Adrenal gland (tissue), 12 donors: Measurements from ENCODE around the gene PREPL. TPM values are rescaled to one million over a fixed set of nuclear protein-coding genes. Genes with fewer than 3 reads are reported as not detected.
"Not testable (repeated sequence)": the region's sequence is repeated elsewhere in the genome, so short reads cannot be mapped to it uniquely, and the experiment has no call there.

Source experiments
- DNase-seq, 7 donors: peaks; one replicate each; pipeline ENCODE4 v3.0.0-alpha.2; 2019 to 2020
- H3K27ac ChIP-seq, 5 donors: fragments of 200-600 bp; sonication (generic) in 4 of 5; 1 replicate in 3 of 5; 2 replicates in 2 of 5; pipeline versions ENCODE4 v1.5.1 to v1.8.0; 2016 to 2020; ENCODE audit warnings: mild to moderate bottlenecking in 1 of 5
- H3K27me3 ChIP-seq: fragments of 200-600 bp; 2 replicates; pipeline ENCODE4 v1.8.0; 2021
- H3K36me3 ChIP-seq, 2 donors: fragments of 200-600 bp; replicated peaks in 1 of 2; 1 replicate in 1 of 2; 2 replicates in 1 of 2; pipeline versions ENCODE4 v1.5.1 to v1.8.0; 2018 to 2022
- H3K4me1 ChIP-seq, 2 donors: fragments of 200-600 bp; replicated peaks in 1 of 2; 1 replicate in 1 of 2; 2 replicates in 1 of 2; pipeline versions ENCODE4 v1.5.1 to v1.8.0; 2018 to 2021
- H3K4me3 ChIP-seq, 4 donors: fragments of 200-600 bp; sonication (generic) in 3 of 4; one replicate each; pipeline ENCODE4 v1.5.1; 2016 to 2018
- H3K9me3 ChIP-seq, 3 donors: fragments of 200-600 bp; sonication (generic) in 1 of 3; replicated peaks in 1 of 3; 1 replicate in 2 of 3; 2 replicates in 1 of 3; pipeline versions ENCODE4 v1.5.1 to v1.8.0; 2016 to 2021
- CTCF ChIP-seq, 6 experiments: fragments of 450-650 bp in 4 of 6; fragments of 200-600 bp in 2 of 6; sonication (generic) in 1 of 6; IDR thresholded peaks; 1 replicate in 5 of 6; 2 replicates in 1 of 6; pipeline versions ENCODE4 v1.5.1 to v1.8.0; 2016 to 2021; ENCODE audit warnings: antibody characterized with exemption in 6 of 6, mild to moderate bottlenecking in 2 of 6, moderate library complexity in 1 of 6
- POLR2A ChIP-seq, 2 donors: fragments of 450-650 bp; IDR thresholded peaks; one replicate each; pipeline ENCODE4 v1.6.1; 2017; ENCODE audit warnings: antibody characterized with exemption in 2 of 2, mild to moderate bottlenecking in 2 of 2, moderate library complexity in 1 of 2
- WGBS, 4 donors: extraction: QIAGEN DNeasy Blood & Tissue Kit in 2 of 4; methylation state at CpG; one replicate each; pipeline versions ENCODE4 v1.1.5 to v1.1.7; 2013 to 2017; 5-methylcytosine and 5-hydroxymethylcytosine counted together
- intact Hi-C, 2 donors: fragments of 100-400 bp; cut with DNase I; formaldehyde crosslinking; loops; one replicate each; pipeline versions ENCODE4 v1.14.1 to v1.15.0; 2022 to 2023
- polyA plus RNA-seq, 3 donors: library from polyadenylated mRNA; stranded (reverse); fragments of 200-250 nt in 2 of 3; fragments of 350-450 nt in 1 of 3; fragmentation: Illumina TruSeq in 1 of 3; extraction: RNeasy Lipid Tissue Mini Kit (QIAGEN cat#74804) in 1 of 3; gene quantifications; one replicate each; pipeline ENCODE4 v1.2.3, GENCODE V29; 2013 to 2014
- total RNA-seq, 9 donors: library from RNA; depleted of rRNA in 4 of 9; stranded (reverse); fragments of >200 nt in 4 of 9; fragments of 120-200 nt in 1 of 9; fragmentation: NEBNext Ultra II Directional in 1 of 9; extraction: Animal tissue kit (Norgen Biotek cat#: 25700) in 1 of 9; gene quantifications; one replicate each; pipeline versions ENCODE4 v1.1.0 to v1.2.4, GENCODE V29; 2013 to 2023
- donor health status: healthy with polysubstance abuse.
- donor health status: Bipolar disorder and iron deficiency.
- donor health status: DM: yes; HTN: yes; CAD: no.
- donor health status: DM: no; HTN: no; CAD: no.
- donor health status: DM: no; HTN: no; CAD: no.
- donor health status: DM: yes; HTN: yes; CAD: no.

Gene PREPL
- total and polyA plus RNA-seq, 12 donors: 8.3 to 122 (median 61.6) TPM

- peak; percentile 31 to 69 (median 43) for TF ChIP-seq CTCF (IDR thresholded peaks at IDR 0.05)
- no peak for TF ChIP-seq POLR2A (IDR thresholded peaks at IDR 0.05)
- Histone ChIP-seq H3K27ac (no peak overlapping the region), H3K27me3 (no peaks in the 10 kb centered on the region), H3K9me3 (no peaks in the 10 kb centered on the region), H3K36me3 (no peaks in the 10 kb centered on the region), H3K4me3 (no peak overlapping the region), H3K4me1 (no peaks in the 10 kb centered on the region)
- intact Hi-C loops: loop anchor here in 1 of 2 donors (5.0 kb wide), 1 partner anchor 565 kb away; no protein-coding TSS in a partner anchor
- peak; percentile 19 to 74 (median 60) for DNase-seq
- 40 to 46% (median 43%) methylated on average over 3 of the region's 3 CpGs for WGBS, 4 donors
Observed at GRCh38 chr2:44392338-44392943, 31.1 kb upstream of the PREPL start.

DNA sequence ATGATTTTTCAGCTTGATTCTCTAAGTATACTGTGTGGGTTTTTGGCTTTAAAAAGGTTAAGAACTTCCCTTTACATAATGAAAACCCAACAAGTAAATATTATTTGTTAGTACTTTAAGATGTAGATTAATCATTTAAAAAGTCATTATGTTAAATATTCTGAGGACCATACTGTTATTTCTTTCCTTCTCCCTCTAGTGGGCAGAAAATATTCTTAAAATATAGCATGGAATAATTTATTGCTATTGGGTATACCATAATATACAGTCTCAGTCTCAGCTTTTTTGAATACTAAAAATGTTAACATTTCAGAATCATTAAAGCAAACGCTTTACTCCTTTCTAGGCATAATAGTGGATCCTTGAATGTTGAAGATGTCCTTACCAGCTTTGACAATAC is 28.6 kb upstream of the PREPL start:
- peak in 1 of 6 experiments; percentile 17 for TF ChIP-seq CTCF (IDR thresholded peaks at IDR 0.05)
- TF ChIP-seq POLR2A (IDR thresholded peaks at IDR 0.05): no peak
- H3K27me3 ChIP-seq: no peaks in the 10 kb centered on the region
- DNase-seq: no peak
- H3K27ac ChIP-seq: no peak overlapping the region
- WGBS, 4 donors: 88 to 97% (median 91%) methylated on average over 1 of the region's 1 CpG
- intact Hi-C loops: loop anchor here in 1 of 2 donors (5.0 kb wide), 1 partner anchor 567 kb away; no protein-coding TSS in a partner anchor
- no peaks in the 10 kb centered on the region for H3K36me3 ChIP-seq
- H3K4me1 ChIP-seq: no peaks in the 10 kb centered on the region
- no peak overlapping the region for H3K4me3 ChIP-seq
- H3K9me3 ChIP-seq: no peaks in the 10 kb centered on the region

DNA sequence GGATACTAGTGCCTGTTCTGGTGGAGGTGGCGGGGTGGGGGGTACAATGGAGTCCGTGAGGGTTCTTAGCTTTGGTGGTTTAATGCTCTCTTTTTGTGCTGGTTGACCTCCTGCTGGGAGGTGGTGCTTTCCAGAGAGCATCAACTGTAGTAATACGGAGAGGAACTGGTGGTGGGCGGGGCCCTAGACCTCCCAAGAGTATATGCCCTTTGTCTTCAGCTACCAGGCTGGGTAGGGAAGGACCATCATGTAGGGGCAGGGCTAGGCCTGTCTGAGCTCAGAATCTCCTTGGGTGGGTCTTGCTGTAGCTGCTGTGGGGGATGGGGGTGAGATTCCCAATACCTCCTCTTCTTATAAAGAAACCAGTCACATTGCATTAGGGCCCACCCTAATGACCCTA is 27.6 kb upstream of the PREPL start:
- TF ChIP-seq POLR2A (IDR thresholded peaks at IDR 0.05) (no peak), CTCF (IDR thresholded peaks at IDR 0.05) (no peak)
- no peaks in the 10 kb centered on the region for H3K4me1 ChIP-seq
- H3K36me3 ChIP-seq: no peaks in the 10 kb centered on the region
- H3K4me3 ChIP-seq: no peak overlapping the region
- 65 to 92% (median 83%) methylated on average over 3 to 4 of the region's 4 CpGs for WGBS, 4 donors
- no peak for DNase-seq
- no peaks in the 10 kb centered on the region for H3K9me3 ChIP-seq
- intact Hi-C loops: no loop called here
- H3K27me3 ChIP-seq: no peaks in the 10 kb centered on the region
- H3K27ac ChIP-seq: no peak overlapping the region

- H3K9me3 ChIP-seq, H3K4me1 ChIP-seq, DNase-seq, H3K27ac ChIP-seq, H3K27me3 ChIP-seq, H3K4me3 ChIP-seq, intact Hi-C loops, H3K36me3 ChIP-seq: not testable (repeated sequence)
- 75 to 87% (median 79%) methylated on average over 2 of the region's 2 CpGs for WGBS, 4 donors
Observed at GRCh38 chr2:44385226-44385625, 23.9 kb upstream of the PREPL start.

GRCh38 chr2:44377486-44377885 is 16.2 kb upstream of the PREPL start:
- H3K27me3 ChIP-seq: no peaks in the 10 kb centered on the region
- no peak for DNase-seq
- H3K4me1 ChIP-seq: no peaks in the 10 kb centered on the region
- H3K9me3 ChIP-seq: peaks cover 0 to 5% (median 0%) of the 10 kb centered on the region in 3 donors
- H3K27ac ChIP-seq: no peak overlapping the region
- intact Hi-C loops: no loop called here
- 95 to 100% (median 97%) methylated on average over 2 of the region's 2 CpGs for WGBS, 4 donors
- no peaks in the 10 kb centered on the region for H3K36me3 ChIP-seq
- no peak overlapping the region for H3K4me3 ChIP-seq
- TF ChIP-seq POLR2A (IDR thresholded peaks at IDR 0.05) (no peak), CTCF (IDR thresholded peaks at IDR 0.05) (no peak)
